H1 (cell line): ENCODE measurements around the gene NAMPT. TPM values are rescaled to one million over a fixed set of nuclear protein-coding genes. Genes with fewer than 3 reads are reported as not detected.
A peak's percentile ranks its signal among the peaks of the same experiment; 100 is the strongest.

Experiments
- CTCF ChIA-PET: fragments of 300-600 bp; sonication (Branson Sonifier 250); formaldehyde crosslinking; loops from one replicate; lab custom pipeline; 2021; ENCODE audit not compliant: partially characterized antibody; lab: Charles Lee
- POLR2A ChIA-PET: fragments of 300-600 bp; sonication (Branson Sonifier 250); formaldehyde crosslinking; loops from one replicate; lab custom pipeline; 2021; ENCODE audit warnings: inconsistent platforms; ENCODE audit not compliant: partially characterized antibody; lab: Charles Lee
- DNase-seq, 2 experiments: peaks; one replicate each; pipeline versions ENCODE4 v3.0.0 to v3.0.0-alpha.2; 2010 to 2022; ENCODE audit warnings: low spot score in 2 of 2, low read depth in 1 of 2, mixed read lengths in 1 of 2
- FAIRE-seq: peaks from 2 replicates; lab custom pipeline; 2011; peaks lifted over from hg19 to GRCh38; lab: Jason Lieb, UNC
- H2AFZ ChIP-seq: 2 replicates; pipeline ENCODE4 v1.8.1; 2012; ENCODE audit warnings: low read length, inconsistent platforms
- H2AK5ac ChIP-seq: 2 replicates; pipeline ENCODE4 v1.6.1; 2013; ENCODE audit warnings: low read depth, low read length
- H2BK120ac ChIP-seq: replicated peaks from 2 replicates; pipeline ENCODE3; 2013; ENCODE audit warnings: low read depth, low read length, inconsistent platforms
- H2BK12ac ChIP-seq: 2 replicates; pipeline ENCODE4 v1.6.1; 2013; ENCODE audit warnings: low read depth, low read length
- H2BK15ac ChIP-seq: 2 replicates; pipeline ENCODE4 v1.6.1; 2013; ENCODE audit warnings: low read length
- H2BK20ac ChIP-seq: 2 replicates; pipeline ENCODE4 v1.6.1; 2013; ENCODE audit warnings: low read length
- H2BK5ac ChIP-seq: 2 replicates; pipeline ENCODE4 v1.6.1; 2013; ENCODE audit warnings: low read depth, low read length
- H3K14ac ChIP-seq: 2 replicates; pipeline ENCODE4 v1.6.1; 2013; ENCODE audit warnings: inconsistent platforms; ENCODE audit not compliant: insufficient read length
- H3K18ac ChIP-seq: 2 replicates; pipeline ENCODE4 v1.6.1; 2013; ENCODE audit warnings: low read length; ENCODE audit errors: extremely low read depth
- H3K23ac ChIP-seq: 2 replicates; pipeline ENCODE4 v1.6.1; 2013; ENCODE audit warnings: inconsistent platforms; ENCODE audit not compliant: insufficient read length
- H3K23me2 ChIP-seq: 2 replicates; pipeline ENCODE4 v1.6.1; 2013; ENCODE audit warnings: low read depth, low read length
- H3K27ac ChIP-seq: 2 replicates; pipeline ENCODE4 v1.6.1; 2011; ENCODE audit warnings: low read depth, low read length, inconsistent platforms
- H3K27me3 ChIP-seq, 4 experiments: replicated peaks in 1 of 4; 1 replicate in 1 of 4; 2 replicates in 3 of 4; pipeline versions ENCODE4 v1.6.1 to v1.8.1; 2011 to 2013; ENCODE audit warnings: low read length in 3 of 4, mild to moderate bottlenecking in 3 of 4, inconsistent platforms in 2 of 4, mixed read lengths in 2 of 4, moderate library complexity in 1 of 4; ENCODE audit not compliant: control insufficient read depth in 3 of 4, insufficient read depth in 3 of 4; ENCODE audit errors: extremely low read depth in 1 of 4
- H3K36me3 ChIP-seq, 4 experiments: 2 replicates each; pipeline versions ENCODE4 v1.6.1 to v1.8.1; 2011 to 2013; ENCODE audit warnings: mild to moderate bottlenecking in 4 of 4, low read length in 3 of 4, moderate library complexity in 2 of 4, control low read depth in 1 of 4, inconsistent platforms in 1 of 4; ENCODE audit not compliant: insufficient read depth in 4 of 4, control insufficient read depth in 2 of 4
- H3K4ac ChIP-seq: replicated peaks from 2 replicates; pipeline ENCODE3; 2013; ENCODE audit warnings: low read length, low read depth, mixed read lengths, inconsistent platforms; ENCODE audit not compliant: insufficient read length
- H3K4me1 ChIP-seq, 4 experiments: replicated peaks in 1 of 4; 1 replicate in 1 of 4; 2 replicates in 3 of 4; pipeline versions ENCODE4 v1.6.1 to v1.8.1; 2011 to 2013; ENCODE audit warnings: low read length in 3 of 4, inconsistent platforms in 2 of 4, mixed read lengths in 1 of 4; ENCODE audit not compliant: insufficient read depth in 4 of 4, control insufficient read depth in 3 of 4
- H3K4me2 ChIP-seq, 2 experiments: 2 replicates each; pipeline versions ENCODE4 v1.6.1 to v1.8.1; 2011 to 2013; ENCODE audit warnings: low read depth in 2 of 2, low read length in 2 of 2, control low read depth in 1 of 2, inconsistent platforms in 1 of 2, mild to moderate bottlenecking in 1 of 2; ENCODE audit not compliant: insufficient read depth in 1 of 2
- H3K4me3 ChIP-seq, 4 experiments: fragments of 200-600, 300-600 bp in 1 of 4; sonication (generic), shearing (Covaris generic), sonication (Bioruptor Twin) in 1 of 4; 2 replicates each; pipeline versions ENCODE4 v1.5.1 to v1.8.1; 2011 to 2016; ENCODE audit warnings: low read length in 4 of 4, low read depth in 3 of 4, control low read depth in 2 of 4, inconsistent platforms in 2 of 4, mild to moderate bottlenecking in 2 of 4, mixed read lengths in 1 of 4, moderate library complexity in 1 of 4; ENCODE audit not compliant: insufficient read depth in 2 of 4; ENCODE audit errors: extremely low read depth in 1 of 4
- H3K56ac ChIP-seq: replicated peaks from 2 replicates; pipeline ENCODE3; 2013; ENCODE audit warnings: low read depth, mild to moderate bottlenecking, mixed read lengths, low read length, inconsistent platforms; ENCODE audit not compliant: insufficient read length
- H3K79me1 ChIP-seq: 2 replicates; pipeline ENCODE4 v1.6.1; 2013; ENCODE audit warnings: low read depth, low read length, control low read depth
- H3K79me2 ChIP-seq, 2 experiments: 2 replicates each; pipeline versions ENCODE4 v1.6.1 to v1.8.1; 2012 to 2013; ENCODE audit warnings: low read length in 2 of 2, mild to moderate bottlenecking in 2 of 2, inconsistent platforms in 1 of 2; ENCODE audit not compliant: insufficient read depth in 2 of 2, control insufficient read depth in 1 of 2
- H3K9ac ChIP-seq, 4 experiments: replicated peaks in 1 of 4; 1 replicate in 1 of 4; 2 replicates in 3 of 4; pipeline versions ENCODE4 v1.6.1 to v1.8.1; 2011 to 2013; ENCODE audit warnings: low read depth in 3 of 4, low read length in 3 of 4, control low read depth in 2 of 4, mild to moderate bottlenecking in 2 of 4, moderate library complexity in 2 of 4, inconsistent platforms in 1 of 4; ENCODE audit errors: extremely low read depth in 1 of 4
- H3K9me3 ChIP-seq, 2 experiments: 2 replicates each; pipeline versions ENCODE4 v1.6.1 to v1.8.1; 2012 to 2013; ENCODE audit warnings: mild to moderate bottlenecking in 2 of 2, moderate library complexity in 2 of 2, control low read depth in 1 of 2, inconsistent platforms in 1 of 2, low read depth in 1 of 2, low read length in 1 of 2, mixed read lengths in 1 of 2; ENCODE audit not compliant: insufficient read depth in 2 of 2
- H4K20me1 ChIP-seq, 2 experiments: replicated peaks in 1 of 2; 2 replicates each; pipeline versions ENCODE3 to v1.8.1; 2011 to 2013; ENCODE audit warnings: inconsistent platforms in 2 of 2, low read length in 2 of 2, mild to moderate bottlenecking in 1 of 2; ENCODE audit not compliant: insufficient read depth in 2 of 2, control insufficient read depth in 1 of 2
- H4K5ac ChIP-seq: 2 replicates; pipeline ENCODE4 v1.6.1; 2013; ENCODE audit warnings: low read length, low read depth, mixed read lengths, inconsistent platforms; ENCODE audit not compliant: insufficient read length
- H4K8ac ChIP-seq: 2 replicates; pipeline ENCODE4 v1.8.0; 2013; ENCODE audit warnings: mild to moderate bottlenecking, moderate library complexity, low read length, inconsistent platforms; ENCODE audit not compliant: insufficient read depth; ENCODE audit errors: extremely low read depth
- H4K91ac ChIP-seq: replicated peaks from 2 replicates; pipeline ENCODE3; 2013; ENCODE audit warnings: low read length, mixed read lengths, inconsistent platforms; ENCODE audit not compliant: insufficient read length
- RXRA ChIP-seq: IDR thresholded peaks from 2 replicates; pipeline ENCODE4 v1.6.1; 2011; ENCODE audit warnings: low read depth, mild to moderate bottlenecking, low read length, moderate library complexity; ENCODE audit not compliant: insufficient read depth
- SRF ChIP-seq: IDR thresholded peaks from 2 replicates; pipeline ENCODE4 v1.6.1; 2011; ENCODE audit warnings: mild to moderate bottlenecking, low read depth, low read length, moderate library complexity
- WGBS, 2 experiments: shearing (Covaris generic) in 1 of 2; methylation state at CpG; one replicate each; pipeline versions ENCODE4 v1.1.6 to v1.1.7; 2013 to 2015; ENCODE audit warnings: low lambda C conversion rate in 2 of 2, mixed read lengths in 2 of 2, inconsistent platforms in 1 of 2, low coverage in 1 of 2, missing lambda C conversion rate in 1 of 2; ENCODE audit not compliant: insufficient replicate concordance in 2 of 2, insufficient coverage in 1 of 2, insufficient read length in 1 of 2; ENCODE audit errors: extremely low coverage in 1 of 2, missing lambda C conversion rate in 1 of 2; 5-methylcytosine and 5-hydroxymethylcytosine counted together
- polyA plus RNA-seq, 7 experiments: library from polyadenylated mRNA; depleted of rRNA in 3 of 7; stranded (reverse) in 5 of 7; unstranded in 2 of 7; fragments of >200 nt in 5 of 7; fragments of 200-250 nt in 2 of 7; gene quantifications; 1 replicate in 5 of 7; 2 replicates in 1 of 7; 4 replicates in 1 of 7; pipeline versions ENCODE4 v1.2.1 to v1.2.3, GENCODE V29; 2011 to 2013; ENCODE audit warnings: missing spikeins in 2 of 7, mixed read lengths in 2 of 7
- total RNA-seq: library from RNA; stranded (reverse); fragmentation: NEBNext Ultra II Directional; extraction: Animal tissue kit (Norgen Biotek cat#: 25700); gene quantifications from 2 replicates; pipeline ENCODE4 v1.2.1, GENCODE V29; 2021

NAMPT gene
- total and polyA plus RNA-seq, 2 of the 8 experiments (the other 6 are each of a cell fraction or from before 2014, with no cell fraction given) = 15.4 to 95.9 TPM

- no peak overlapping the region for H3K18ac ChIP-seq
- CTCF ChIA-PET = interaction anchor here (1.3 to 2.3 kb wide), 2 partner anchors 9 to 29 kb away, joined by 4 to 6 read pairs; no protein-coding TSS in a partner anchor
- H3K9me3 ChIP-seq = peaks cover 14 to 18% of the 10 kb centered on the region in 2 experiments
- no peak overlapping the region for H3K4ac ChIP-seq
- no peaks in the 10 kb centered on the region for H3K23me2 ChIP-seq
- no peak overlapping the region for H2BK20ac ChIP-seq
- no peak overlapping the region for H2AK5ac ChIP-seq
- H2BK12ac ChIP-seq = no peak overlapping the region
- no peak overlapping the region for H4K8ac ChIP-seq
- no peak overlapping the region for H2BK5ac ChIP-seq
- no peaks in the 10 kb centered on the region for H3K27me3 ChIP-seq
- DNase-seq = no peak
- no peak overlapping the region for H2BK120ac ChIP-seq
- H2AFZ ChIP-seq = peak overlapping the region; percentile 46; the same call in 1 of the 2 replicates
- no peaks in the 10 kb centered on the region for H3K4me1 ChIP-seq
- H3K36me3 ChIP-seq = no peaks in the 10 kb centered on the region
- WGBS, 2 experiments = 81% methylated on average over 3 of the region's 3 CpGs; no CpG with 5 or more reads in 1 of the 2 experiments
- FAIRE-seq = no peak
- no peak overlapping the region for H3K4me2 ChIP-seq
- H3K4me3 ChIP-seq = no peak overlapping the region
- TF ChIP-seq SRF (no peak), RXRA (no peak)
- TF ChIP-seq, all 59 proteins: peak for 0
- Histone ChIP-seq H3K14ac (no peak overlapping the region), H4K91ac (no peak overlapping the region), H3K79me2 (no peaks in the 10 kb centered on the region), H2BK15ac (no peak overlapping the region), H3K9ac (no peak overlapping the region), H3K56ac (no peak overlapping the region), H3K27ac (no peak overlapping the region), H4K20me1 (no peaks in the 10 kb centered on the region), H3K79me1 (no peaks in the 10 kb centered on the region), H4K5ac (no peak overlapping the region), H3K23ac (no peak overlapping the region)
- POLR2A ChIA-PET = no interaction called here
Measured at GRCh38 chr7:106205621-106206222, 79.1 kb downstream of the NAMPT start.
